Brain pericyte (primary cell): Measurements from ENCODE around the gene PIK3CA.
"Not testable (repeated sequence)": the region's sequence is repeated elsewhere in the genome, so short reads cannot be mapped to it uniquely, and the experiment has no call there.

Source experiments
- DNase-seq: peaks from one replicate; pipeline ENCODE4 v3.0.0-alpha.2; 2012; ENCODE audit warnings: low read depth, low spot score

PIK3CA gene

DNA sequence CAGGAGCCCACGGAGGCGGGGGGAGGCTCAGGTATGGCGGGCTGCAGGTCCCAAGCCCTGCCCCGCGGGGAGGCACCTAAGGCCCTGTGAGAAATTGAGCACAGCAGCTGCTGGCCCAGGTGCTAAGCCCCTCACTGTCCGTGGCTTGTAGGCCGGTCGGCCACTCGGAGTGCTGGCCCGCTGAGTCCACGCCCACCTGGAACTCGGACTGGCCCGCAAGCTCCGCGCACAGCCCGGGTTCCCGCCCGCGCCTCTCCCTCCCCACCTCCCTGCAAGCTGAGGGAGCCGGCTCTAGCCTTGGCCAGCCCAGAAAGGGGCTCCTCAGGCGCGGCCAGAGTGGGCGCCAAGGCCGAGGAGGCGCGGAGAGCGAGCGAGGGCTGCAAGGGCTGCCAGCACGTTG, 115.0 kb downstream of the PIK3CA start:
- no peak for DNase-seq

- no peak for DNase-seq
These were observed 116.3 kb downstream of the PIK3CA start for GRCh38 chr3:179264449-179264848.

- no peak for DNase-seq
These were observed 116.9 kb downstream of the PIK3CA start for GRCh38 chr3:179265092-179265491.

DNA sequence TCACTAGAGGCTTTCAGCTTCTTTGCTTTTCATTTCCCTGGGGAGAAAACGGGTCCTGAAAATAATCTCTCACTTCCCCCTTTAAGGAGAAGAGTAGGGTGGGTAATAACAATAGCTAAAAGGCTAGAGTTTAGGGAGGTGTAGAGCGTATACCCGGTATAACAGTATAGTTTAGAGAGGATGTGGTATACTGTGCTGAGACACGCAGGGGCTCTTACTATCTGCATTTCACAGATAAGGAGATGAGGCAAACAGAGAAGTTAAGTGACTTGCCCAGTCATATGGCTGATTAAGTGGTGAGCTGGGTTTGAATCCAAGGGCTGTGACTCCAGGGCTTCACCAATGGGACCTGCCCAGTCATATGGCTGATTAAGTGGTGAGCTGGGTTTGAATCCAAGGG, 117.7 kb downstream of the PIK3CA start:
- no peak for DNase-seq

- DNase-seq: no peak
These were observed 118.6 kb downstream of the PIK3CA start for GRCh38 chr3:179266701-179267211.

DNA sequence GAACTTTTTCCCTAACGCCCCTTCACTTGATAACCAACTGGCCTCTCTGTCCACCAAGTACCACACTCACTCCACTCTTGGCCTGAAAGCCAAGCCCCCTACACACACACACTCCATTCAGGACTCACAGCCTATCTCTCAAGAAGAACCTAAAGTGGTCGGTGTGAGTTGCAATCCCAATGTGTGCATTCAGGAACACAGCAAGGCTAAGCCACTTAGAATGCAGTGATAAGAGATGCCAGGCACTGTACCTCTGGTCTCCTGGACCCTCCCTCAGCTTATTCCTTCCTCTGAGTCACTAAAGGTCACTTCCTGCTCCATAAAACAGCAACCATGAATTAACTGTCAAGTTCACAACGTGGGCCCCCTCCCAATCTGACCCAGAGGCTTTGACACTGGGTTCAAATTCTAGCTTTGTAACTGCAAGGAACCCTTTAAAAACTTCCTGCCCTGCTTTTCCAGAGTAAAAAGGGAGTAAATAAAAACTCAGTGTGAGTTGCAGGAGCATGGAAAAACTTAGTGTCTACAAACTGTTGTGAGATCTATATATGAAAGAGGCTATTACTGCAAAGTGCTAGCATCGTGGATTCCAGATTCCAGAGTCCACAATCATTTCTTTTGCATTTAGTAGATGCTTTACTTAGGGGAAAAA, 120.4 kb downstream of the PIK3CA start:
- DNase-seq: no peak

- DNase-seq: no peak
These were observed 121.1 kb downstream of the PIK3CA start for GRCh38 chr3:179269152-179269707.

DNA sequence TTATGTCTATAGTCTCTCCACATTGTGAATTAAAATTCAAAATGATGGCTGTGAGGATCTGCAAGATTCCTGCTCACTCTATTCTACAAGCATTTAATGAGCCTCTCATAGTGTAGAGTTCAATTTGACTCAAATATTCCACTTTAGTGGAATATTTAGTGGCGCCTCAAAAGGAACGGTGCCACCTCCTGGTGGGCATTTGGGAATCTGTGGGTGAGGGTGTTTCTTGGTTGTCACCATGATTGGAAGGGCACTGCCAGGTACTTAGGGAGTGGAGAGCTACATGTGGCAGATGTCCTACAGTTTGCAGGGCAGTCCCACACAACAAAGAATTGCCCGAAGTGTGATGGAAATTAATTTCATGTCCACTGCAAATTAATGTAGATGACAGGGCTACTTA, 124.2 kb downstream of the PIK3CA start:
- no peak for DNase-seq

DNA sequence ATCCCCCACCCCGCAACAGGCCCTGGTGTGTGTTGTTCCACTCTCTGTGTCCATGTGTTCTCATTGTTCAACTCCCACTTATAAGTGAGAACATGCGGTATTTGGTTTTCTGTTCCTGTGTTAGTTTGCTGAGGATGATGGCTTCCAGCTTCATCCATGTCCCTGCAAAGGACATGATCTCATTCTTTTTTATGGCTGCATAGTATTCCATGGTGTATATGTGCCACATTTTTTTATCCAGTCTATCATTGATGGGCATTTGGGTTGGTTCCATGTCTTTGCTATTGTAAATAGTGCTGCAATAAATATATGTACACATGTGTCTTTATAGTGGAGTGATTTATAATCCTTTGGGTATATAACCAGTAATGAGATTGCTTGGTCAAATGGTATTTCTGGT, 126.3 kb downstream of the PIK3CA start:
- DNase-seq: not testable (repeated sequence)

DNA sequence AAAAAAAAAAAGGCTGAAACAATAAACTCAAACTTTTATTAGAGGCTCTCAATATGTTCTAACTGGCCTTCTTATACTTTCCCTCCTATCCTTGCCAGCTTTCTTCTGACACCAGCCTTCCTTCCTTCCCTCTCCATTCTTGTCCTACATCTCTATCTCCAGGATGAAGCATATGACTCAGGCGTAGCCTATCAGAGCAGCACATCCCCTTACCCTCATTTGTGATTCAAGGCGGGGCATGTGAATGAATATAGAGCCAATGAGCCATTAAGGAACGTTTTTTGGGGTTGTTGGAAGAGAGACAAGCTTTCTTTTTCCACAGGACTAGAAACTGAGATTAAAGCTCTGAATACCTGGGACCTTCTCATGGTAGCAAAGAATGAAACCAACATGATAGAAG, 127.8 kb downstream of the PIK3CA start:
- no peak for DNase-seq

DNA sequence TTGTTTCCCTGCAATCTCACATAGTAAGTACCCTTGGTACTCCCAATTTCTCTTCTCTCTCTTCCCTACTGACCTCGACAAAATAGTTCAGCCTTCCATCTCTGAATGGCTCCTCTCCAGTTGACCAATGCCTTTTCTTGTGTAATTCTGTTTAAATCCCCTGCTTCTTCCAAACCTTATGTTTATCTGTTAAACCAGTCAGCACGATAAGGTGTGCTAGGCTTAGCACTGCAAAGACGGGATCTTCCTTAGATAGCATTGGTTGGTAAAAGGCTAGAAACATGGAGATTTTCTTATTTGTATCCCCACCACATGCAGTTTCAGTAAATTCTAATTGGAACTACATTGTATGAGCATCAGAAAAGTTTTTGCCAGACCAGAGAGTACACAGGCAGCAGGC, 128.6 kb downstream of the PIK3CA start:
- DNase-seq: no peak

GRCh38 chr3:179278151-179278550, 130.0 kb downstream of the PIK3CA start:
- no peak for DNase-seq

DNA sequence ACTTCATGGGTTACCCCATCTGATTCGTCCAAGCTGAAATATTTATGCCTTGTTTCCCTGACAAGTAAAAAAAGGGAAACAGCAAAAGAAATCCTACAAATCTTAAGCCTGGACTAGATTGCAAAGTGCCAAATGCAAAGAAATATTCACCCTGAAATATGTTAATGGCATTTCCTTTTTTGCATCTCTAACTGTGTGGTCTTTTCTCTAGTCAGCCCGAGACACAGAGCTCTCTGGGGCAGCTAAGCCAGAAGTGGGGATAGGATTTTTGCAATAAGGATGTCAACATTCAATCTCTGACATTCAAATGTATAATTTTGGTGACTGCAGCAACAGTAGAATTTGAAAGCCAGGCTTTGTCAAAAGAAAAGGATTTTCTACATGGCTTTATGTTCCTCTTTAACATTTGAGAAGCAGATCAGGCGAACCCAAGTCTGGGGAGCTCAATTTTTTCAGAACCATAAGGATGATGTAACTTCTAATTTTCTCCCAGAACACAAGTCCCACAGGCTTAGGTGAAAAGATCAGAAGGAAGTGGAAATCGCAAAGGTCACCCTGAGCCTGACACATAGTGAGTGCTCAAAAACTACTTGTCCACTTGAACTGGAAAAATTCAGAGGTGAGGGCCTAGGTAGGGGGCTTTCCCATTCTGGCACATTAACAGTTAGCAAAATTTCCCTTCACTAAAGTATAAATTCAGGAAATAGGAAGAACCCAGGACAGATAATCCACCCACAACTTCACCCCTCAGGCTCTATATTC, 131.0 kb downstream of the PIK3CA start:
- no peak for DNase-seq

DNA sequence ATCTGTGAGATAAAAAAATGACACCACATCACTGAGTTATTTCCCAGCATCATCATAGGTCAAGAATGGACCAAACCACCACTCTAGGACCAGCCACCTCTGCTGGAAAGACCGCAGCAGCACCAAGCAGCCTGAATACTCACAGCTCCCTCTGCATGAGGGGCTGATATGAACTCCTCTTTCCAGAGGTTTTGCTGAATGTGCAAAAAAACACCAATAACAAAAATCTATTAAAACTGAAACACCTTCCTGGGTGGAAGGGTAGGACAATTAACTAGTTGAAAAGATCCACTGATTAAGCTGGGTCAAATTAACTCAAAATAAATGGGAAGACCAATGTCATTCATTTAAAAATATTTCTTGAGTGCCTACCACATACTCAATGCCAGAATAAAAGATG, 131.7 kb downstream of the PIK3CA start:
- no peak for DNase-seq

DNA sequence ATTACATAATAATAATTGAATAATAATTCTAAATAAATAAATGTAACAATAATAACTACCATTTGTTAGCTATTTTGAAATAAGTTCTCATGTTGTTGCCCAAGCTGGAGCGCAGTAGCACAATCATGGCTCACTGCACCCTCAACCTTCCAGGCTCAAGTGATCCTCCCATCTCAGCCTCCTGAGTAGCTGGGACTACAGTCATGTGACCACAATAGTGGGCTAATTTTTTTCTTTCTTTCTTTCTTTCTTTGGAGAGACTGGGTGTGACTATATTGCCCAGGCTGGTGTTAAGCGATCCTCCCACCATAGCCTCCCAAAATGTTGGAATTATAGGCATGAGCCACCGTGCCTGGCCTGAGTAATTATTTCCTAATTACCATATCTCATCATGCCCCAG, 133.7 kb downstream of the PIK3CA start:
- DNase-seq: no peak

- no peak for DNase-seq
These were observed 138.2 kb downstream of the PIK3CA start for GRCh38 chr3:179286331-179286730.

- DNase-seq: no peak
These were observed 140.7 kb downstream of the PIK3CA start for GRCh38 chr3:179288845-179289244.

DNA sequence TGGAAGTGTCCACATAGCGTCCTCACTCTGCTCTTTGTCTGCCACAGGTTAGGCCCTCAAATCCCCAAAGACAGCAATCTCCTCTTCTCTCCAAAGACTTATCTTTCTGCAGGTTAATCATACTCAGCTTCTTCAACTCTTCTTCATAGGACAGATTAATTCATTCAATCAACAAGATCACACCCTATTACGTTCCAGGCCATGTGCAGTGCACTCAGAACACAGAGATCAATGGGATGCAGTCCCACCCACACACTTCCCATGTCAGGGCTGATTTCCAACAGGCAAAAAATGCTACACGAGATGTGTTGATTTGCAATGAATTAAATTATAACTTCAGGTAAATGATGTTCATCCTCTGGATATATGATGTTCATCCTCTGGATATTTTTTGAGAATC, 141.1 kb downstream of the PIK3CA start:
- no peak for DNase-seq
